ENCODE data around the gene ARHGEF19.

The ARHGEF19 gene

DNA sequence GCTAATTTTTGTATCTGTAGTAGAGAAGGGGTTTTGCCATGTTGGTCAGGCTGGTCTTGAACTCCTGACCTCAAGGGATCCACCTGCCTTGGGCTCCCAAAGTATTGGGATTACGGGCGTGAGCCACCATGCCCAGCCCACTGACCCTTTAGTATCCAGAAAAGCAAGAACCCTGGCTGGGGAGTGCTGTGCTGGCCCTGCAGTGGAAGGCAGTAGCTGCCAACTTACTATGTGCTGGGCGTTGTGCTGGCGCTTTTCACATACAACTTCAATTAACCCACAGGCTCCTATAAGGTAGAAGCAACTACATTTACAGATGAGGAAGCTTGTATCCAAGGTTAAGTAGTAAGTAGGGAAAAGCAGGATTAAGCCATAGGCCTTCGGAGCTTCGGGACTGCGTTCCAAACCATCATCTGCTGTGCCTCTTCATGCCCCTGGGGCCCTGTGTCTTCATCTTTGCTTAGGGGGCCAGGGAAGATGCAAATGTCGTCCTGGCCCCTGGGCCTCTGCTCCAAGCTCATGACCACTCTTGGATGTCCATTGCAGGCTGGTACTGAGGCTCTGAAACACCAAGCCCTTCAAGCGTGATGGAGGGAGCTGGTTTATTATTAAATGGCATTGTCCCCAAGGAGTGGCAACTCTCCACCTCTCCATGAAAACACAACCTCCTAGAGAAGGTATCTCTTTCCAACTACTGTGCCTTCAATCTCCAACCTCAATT lies 33.2 kb upstream of the ARHGEF19 start:
- no peak overlapping the region for H3K4me3 ChIP-seq (ENCODE audit: low read length)
- DNase-seq (ENCODE audit: low read depth, low spot score) = no peak

DNA sequence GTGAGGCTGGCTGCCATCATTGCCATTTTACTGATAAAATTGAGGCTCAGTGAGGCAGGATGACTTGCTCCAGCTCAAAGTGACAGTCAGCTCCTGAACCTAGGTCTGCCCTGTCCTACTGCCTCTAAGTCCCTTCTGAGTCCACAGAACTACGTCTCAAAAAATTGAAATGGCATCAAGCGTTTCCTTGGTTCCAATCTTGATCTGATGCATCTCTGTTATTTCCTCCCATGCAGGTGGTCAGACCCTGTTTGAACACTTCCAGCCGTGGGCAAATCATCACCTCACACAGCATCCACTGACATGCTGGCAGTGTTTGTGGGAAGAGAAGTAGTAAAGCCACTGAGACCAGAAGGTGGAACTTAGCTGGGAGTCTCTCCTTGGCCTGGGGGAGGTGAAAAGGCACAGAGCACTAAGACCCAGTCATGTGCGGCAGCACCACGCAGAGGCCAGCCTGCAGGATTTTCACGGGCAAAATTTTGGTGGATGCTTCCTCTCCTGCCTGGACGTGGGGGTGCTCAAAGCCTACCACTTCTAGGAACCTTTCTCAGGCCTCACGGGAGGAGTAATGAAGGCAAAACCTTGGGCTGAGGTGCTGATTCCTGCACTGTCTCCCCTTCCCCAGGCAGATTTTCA lies 32.3 kb upstream of the ARHGEF19 start:
- no peak for DNase-seq (ENCODE audit: low read depth, low spot score)
- H3K4me3 ChIP-seq (ENCODE audit: low read length) = no peak overlapping the region

DNA sequence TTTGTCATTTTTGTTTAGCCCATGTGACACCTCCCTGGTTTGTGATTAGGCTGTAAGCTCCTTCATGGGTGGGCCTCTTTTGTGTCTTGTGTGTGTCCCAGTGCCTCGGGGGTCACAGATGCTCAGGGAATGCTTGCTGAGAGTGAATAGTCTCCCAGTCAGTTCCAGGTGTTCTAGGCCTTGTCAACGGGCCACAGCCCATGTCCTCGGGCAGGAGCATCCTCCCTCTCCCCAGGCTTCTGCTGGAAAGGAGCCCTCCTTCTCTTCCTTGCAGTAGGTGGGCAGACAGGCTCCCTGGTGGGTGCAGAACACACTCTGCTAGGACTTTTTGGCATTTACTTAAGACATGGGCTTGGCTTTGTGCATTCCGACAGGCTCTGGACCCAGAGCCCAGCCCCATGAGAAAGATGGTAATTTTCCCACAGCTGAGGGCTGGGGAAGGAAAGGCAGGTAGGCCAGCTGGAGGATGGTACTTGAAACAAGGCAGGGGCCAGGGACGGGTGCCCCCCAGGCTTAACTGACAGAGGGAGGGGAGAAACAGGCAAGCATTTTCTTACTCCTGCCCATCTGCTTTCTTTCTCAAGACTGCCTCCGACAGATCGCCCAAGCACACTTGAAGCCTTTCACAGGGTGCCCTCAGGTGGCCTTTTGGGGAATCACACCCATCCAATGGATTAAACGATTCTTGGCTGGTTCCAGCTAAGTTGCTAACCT lies 31.6 kb upstream of the ARHGEF19 start:
- no peak overlapping the region for H3K4me3 ChIP-seq (ENCODE audit: low read length)
- peak; percentile 79 for DNase-seq (ENCODE audit: low read depth, low spot score)

DNA sequence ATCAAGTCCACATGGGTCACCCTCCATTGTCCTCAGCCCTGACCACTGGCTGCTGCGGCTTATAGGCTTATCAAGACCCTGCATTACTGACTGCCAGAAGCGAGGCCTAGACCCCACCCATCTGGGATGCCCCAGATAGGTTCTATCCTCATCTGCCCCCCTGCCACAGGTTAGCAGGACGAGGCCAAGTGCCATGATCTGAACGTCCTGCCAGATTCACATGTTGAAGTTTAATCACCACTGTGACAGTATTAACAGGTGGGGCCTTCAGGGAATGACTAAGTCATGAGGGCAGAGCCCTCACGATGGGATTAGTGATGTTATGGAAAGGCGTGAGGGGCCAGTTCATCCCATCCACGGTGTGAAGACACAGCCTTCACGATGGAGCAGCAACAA lies 30.8 kb upstream of the ARHGEF19 start:
- H3K4me3 ChIP-seq (ENCODE audit: low read length) = no peak overlapping the region
- DNase-seq (ENCODE audit: low read depth, low spot score) = no peak

- no peak overlapping the region for H3K4me3 ChIP-seq (ENCODE audit: low read length)
- DNase-seq (ENCODE audit: low read depth, low spot score) = no peak
Measured at GRCh38 chr1:16242556-16243214, 30.2 kb upstream of the ARHGEF19 start.

- no peak for DNase-seq (ENCODE audit: low read depth, low spot score)
- H3K4me3 ChIP-seq (ENCODE audit: low read length) = no peak overlapping the region
Measured at GRCh38 chr1:16241221-16241708, 28.8 kb upstream of the ARHGEF19 start.

GRCh38 chr1:16239972-16240491 lies 27.6 kb upstream of the ARHGEF19 start:
- no peak overlapping the region for H3K4me3 ChIP-seq (ENCODE audit: low read length)
- no peak for DNase-seq (ENCODE audit: low read depth, low spot score)

DNA sequence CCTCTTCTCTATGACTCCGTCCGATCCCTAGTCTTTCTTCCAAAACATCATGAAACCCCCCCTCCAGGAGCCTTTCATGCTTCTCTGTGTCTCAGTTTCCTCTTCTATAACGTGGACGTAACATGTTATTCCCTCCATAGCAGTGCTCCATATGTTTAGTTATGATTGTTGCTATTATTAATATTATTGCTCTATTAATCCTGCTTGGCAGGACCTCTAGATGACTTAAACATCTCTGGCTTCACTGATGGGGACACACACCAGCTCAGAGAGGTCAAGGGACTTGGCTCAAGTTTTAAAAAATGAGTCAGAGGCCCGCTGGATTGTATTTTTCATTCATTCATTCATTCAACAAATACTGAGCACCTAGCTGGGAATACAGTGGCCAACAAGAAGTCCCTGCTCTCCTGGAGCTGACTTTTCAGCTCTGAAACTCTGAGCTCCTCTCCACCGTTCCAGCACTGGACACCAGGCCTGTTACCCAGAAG lies 24.9 kb upstream of the ARHGEF19 start:
- no peak for DNase-seq (ENCODE audit: low read depth, low spot score)
- peak overlapping the region; percentile 87 for H3K4me3 ChIP-seq (ENCODE audit: low read length)

GRCh38 chr1:16236511-16237342 lies 24.3 kb upstream of the ARHGEF19 start, which contains the start of gene CPLANE2:
Gene CPLANE2, minus strand, starts transcription at chr1:16237183. Its CDS starts 441 bp downstream, at chr1:16236742.
- H3K4me3 ChIP-seq (ENCODE audit: low read length) = peak within 1 kb of the TSS; percentile 87
- peak; percentile 89 for DNase-seq (ENCODE audit: low read depth, low spot score)

DNA sequence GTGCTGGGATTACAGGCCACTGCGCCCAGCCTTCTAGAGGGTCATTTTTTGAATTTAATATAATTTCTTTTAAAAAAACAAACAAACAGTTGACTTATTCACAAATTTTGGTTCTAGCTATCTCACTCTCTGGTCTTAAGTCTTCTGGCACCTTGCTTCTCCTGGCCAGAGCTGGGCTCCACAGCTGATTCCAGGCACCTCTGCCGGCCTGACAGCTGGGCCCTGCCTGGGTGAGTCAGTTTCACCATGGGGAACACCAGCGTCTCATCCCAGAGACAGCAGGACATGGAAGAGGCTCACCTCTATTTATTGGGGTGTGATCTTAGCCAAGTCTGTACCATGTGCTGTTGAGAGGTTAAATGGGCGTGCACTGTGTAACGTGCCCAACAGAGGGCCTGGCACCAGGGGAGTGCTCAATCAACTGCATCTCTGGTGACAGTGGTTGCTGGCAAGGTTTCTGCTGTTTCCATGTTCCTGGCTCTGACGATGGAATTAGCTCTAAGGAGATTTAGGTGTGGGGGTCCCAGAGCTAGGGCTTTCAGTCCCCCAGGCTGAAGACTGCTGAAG lies 23.6 kb upstream of the ARHGEF19 start:
- peak overlapping the region; percentile 87 for H3K4me3 ChIP-seq (ENCODE audit: low read length)
- peak; percentile 76 for DNase-seq (ENCODE audit: low read depth, low spot score)

DNA sequence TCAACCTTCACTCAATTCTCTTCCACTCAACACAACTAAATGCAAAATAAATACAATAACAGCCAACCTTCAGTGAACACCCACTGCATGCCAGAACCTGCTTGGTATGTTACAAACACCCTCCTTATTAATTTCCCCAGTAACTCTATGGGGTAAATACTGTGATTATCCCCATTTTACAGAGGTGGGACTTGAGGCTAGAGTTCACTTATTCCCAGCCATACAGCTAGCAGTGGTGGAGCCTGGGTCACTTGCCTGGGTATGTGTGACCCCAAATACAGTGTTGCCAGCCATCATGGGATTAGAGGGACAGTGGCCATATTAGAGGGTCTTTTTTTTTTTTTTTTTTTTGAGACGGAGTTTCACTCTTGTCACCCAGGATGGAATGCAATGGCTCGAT lies 22.9 kb upstream of the ARHGEF19 start:
- DNase-seq (ENCODE audit: low read depth, low spot score) = no peak
- no peak overlapping the region for H3K4me3 ChIP-seq (ENCODE audit: low read length)

- H3K4me3 ChIP-seq (ENCODE audit: low read length) = no peak overlapping the region
- DNase-seq (ENCODE audit: low read depth, low spot score) = no peak
Measured at GRCh38 chr1:16233431-16233830, 21.0 kb upstream of the ARHGEF19 start.

GRCh38 chr1:16232316-16232710 lies 19.9 kb upstream of the ARHGEF19 start:
- no peak for DNase-seq (ENCODE audit: low read depth, low spot score)
- no peak overlapping the region for H3K4me3 ChIP-seq (ENCODE audit: low read length)

- H3K4me3 ChIP-seq (ENCODE audit: low read length) = no peak overlapping the region
- DNase-seq (ENCODE audit: low read depth, low spot score) = no peak
Measured at GRCh38 chr1:16231331-16232315, 19.2 kb upstream of the ARHGEF19 start.

- no peak for DNase-seq (ENCODE audit: low read depth, low spot score)
- no peak overlapping the region for H3K4me3 ChIP-seq (ENCODE audit: low read length)
Measured at GRCh38 chr1:16230744-16231143, 18.3 kb upstream of the ARHGEF19 start.

GRCh38 chr1:16229976-16230740 lies 17.7 kb upstream of the ARHGEF19 start:
- DNase-seq (ENCODE audit: low read depth, low spot score) = no peak
- H3K4me3 ChIP-seq (ENCODE audit: low read length) = no peak overlapping the region
